ENCODE results near the gene QSOX2. TPM values are rescaled to one million over a fixed set of nuclear protein-coding genes. Genes with fewer than 3 reads are reported as not detected.

QSOX2 gene
- total RNA-seq, 1 experiment from 2014 or later: 20.5 TPM

DNA sequence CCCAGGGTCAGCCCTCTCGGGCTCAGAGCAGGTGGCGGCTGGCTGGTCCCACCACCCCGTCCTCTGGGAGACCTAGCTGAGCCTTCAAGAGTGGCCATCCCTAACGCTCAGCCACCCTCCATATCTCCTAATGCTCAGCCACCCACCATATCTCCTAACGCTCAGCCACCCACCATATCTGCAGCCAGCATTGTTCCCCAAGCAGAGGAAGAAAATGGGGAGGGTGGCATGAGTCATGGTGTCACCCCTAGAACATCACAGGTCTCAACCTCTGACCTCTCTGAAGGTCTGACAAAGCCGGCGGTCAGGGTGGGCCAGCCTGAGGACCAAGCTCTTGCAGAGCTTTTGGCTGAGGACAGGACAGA is 55.4 kb downstream of the QSOX2 start:
- CTCF ChIA-PET: interaction anchor here (0.6 kb wide), 1 partner anchor 461 kb away, joined by 4 read pairs; no protein-coding TSS in a partner anchor
- no peaks in the 10 kb centered on the region for H3K4me1 Mint-ChIP-seq (ENCODE audit: low read depth, unreplicated experiment)
- H3K36me3 Mint-ChIP-seq (ENCODE audit: insufficient read depth, unreplicated experiment): no peaks in the 10 kb centered on the region
- H3K27me3 Mint-ChIP-seq (ENCODE audit: unreplicated experiment): peaks cover 57% of the 10 kb centered on the region
- DNase-seq: no peak
- no TSS peak for BruUV-seq (replicated peaks)
- H3K9me3 Mint-ChIP-seq (ENCODE audit: low read depth, unreplicated experiment): no peaks in the 10 kb centered on the region
- H3K27ac Mint-ChIP-seq (ENCODE audit: unreplicated experiment): no peak overlapping the region
- intact Hi-C loops (cut with micrococcal nuclease; ENCODE audit: unreplicated experiment): no loop called here
- TF ChIP-seq, protein P1, sequence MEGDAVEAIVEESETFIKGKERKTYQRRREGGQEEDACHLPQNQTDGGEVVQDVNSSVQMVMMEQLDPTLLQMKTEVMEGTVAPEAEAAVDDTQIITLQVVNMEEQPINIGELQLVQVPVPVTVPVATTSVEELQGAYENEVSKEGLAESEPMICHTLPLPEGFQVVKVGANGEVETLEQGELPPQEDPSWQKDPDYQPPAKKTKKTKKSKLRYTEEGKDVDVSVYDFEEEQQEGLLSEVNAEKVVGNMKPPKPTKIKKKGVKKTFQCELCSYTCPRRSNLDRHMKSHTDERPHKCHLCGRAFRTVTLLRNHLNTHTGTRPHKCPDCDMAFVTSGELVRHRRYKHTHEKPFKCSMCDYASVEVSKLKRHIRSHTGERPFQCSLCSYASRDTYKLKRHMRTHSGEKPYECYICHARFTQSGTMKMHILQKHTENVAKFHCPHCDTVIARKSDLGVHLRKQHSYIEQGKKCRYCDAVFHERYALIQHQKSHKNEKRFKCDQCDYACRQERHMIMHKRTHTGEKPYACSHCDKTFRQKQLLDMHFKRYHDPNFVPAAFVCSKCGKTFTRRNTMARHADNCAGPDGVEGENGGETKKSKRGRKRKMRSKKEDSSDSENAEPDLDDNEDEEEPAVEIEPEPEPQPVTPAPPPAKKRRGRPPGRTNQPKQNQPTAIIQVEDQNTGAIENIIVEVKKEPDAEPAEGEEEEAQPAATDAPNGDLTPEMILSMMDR (IDR thresholded peaks at IDR 0.05; ENCODE audit: unreplicated experiment): no peak
- no peak overlapping the region for H3K4me3 Mint-ChIP-seq (ENCODE audit: low read depth, unreplicated experiment)

- no peaks in the 10 kb centered on the region for H3K36me3 Mint-ChIP-seq (ENCODE audit: insufficient read depth, unreplicated experiment)
- H3K27me3 Mint-ChIP-seq (ENCODE audit: unreplicated experiment): peaks cover 58% of the 10 kb centered on the region
- TF ChIP-seq, protein P1 (IDR thresholded peaks at IDR 0.05; ENCODE audit: unreplicated experiment): no peak
These were observed 56.0 kb downstream of the QSOX2 start for GRCh38 chr9:136189394-136190236.

DNA sequence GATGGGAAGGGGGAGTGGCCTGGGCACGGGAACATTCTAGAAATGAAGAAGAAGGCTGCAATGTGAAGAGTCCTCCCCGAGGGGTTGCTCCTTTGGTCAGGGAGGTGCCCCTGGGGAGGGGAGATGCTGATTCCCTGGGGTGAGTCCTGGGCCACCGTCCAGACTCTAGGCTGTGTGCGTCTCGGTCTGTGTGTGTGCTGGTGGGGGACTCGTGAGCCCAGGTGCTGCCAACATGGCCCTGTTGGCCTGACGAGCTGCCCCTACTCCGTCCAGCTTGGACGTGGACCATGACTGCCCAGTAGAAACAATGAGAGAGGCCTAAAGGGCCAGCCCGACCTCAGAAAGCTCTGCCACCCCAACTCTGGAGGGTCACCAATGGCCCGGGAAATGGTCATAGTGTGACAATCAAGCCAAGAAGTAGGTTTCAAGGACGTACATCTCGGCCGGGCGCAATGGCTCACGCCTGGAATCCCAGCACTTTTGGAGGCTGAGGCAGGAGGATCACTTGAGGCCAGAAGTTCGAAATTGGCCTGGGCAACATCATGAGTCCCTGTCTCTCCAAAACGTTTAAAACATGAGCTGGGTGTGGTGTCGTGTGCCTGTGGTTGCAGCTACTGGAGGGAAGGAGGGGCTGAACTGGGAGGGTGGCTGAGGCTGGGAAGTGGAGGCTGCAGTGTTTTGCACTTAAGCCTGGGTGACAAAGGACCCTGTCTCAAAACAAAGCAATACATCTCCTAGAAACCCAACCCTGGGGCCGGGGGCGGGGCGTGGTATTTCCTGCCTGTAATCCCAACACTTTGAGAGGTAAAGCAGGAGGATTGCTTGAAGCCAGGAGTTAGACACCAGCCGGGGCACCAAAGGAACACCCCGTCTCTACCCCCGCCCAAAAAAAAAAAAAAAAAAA is 57.7 kb downstream of the QSOX2 start:
- Mint-ChIP-seq H3K36me3 (ENCODE audit: insufficient read depth, unreplicated experiment) (no peaks in the 10 kb centered on the region), H3K4me1 (ENCODE audit: low read depth, unreplicated experiment) (no peaks in the 10 kb centered on the region), H3K9me3 (ENCODE audit: low read depth, unreplicated experiment) (no peaks in the 10 kb centered on the region), H3K27me3 (ENCODE audit: unreplicated experiment) (peaks cover 61% of the 10 kb centered on the region), H3K27ac (ENCODE audit: unreplicated experiment) (no peak overlapping the region), H3K4me3 (ENCODE audit: low read depth, unreplicated experiment) (no peak overlapping the region)
- CTCF ChIA-PET: no interaction called here
- intact Hi-C loops (cut with micrococcal nuclease; ENCODE audit: unreplicated experiment): no loop called here
- TF ChIP-seq, protein P1 (IDR thresholded peaks at IDR 0.05; ENCODE audit: unreplicated experiment): no peak
- DNase-seq: no peak
- no TSS peak for BruUV-seq (replicated peaks)

More at GRCh38 chr9:136189394-136190236, 56.0 kb downstream of the QSOX2 start:
- intact Hi-C loops (cut with micrococcal nuclease; ENCODE audit: unreplicated experiment): no loop called here
- H3K4me3 Mint-ChIP-seq (ENCODE audit: low read depth, unreplicated experiment): no peak overlapping the region
- CTCF ChIA-PET: interaction anchor here (0.6 to 0.8 kb wide), 2 partner anchors 80 to 462 kb away, joined by 3 to 4 read pairs; no protein-coding TSS in a partner anchor
- H3K4me1 Mint-ChIP-seq (ENCODE audit: low read depth, unreplicated experiment): no peaks in the 10 kb centered on the region
- no peak for DNase-seq
- H3K9me3 Mint-ChIP-seq (ENCODE audit: low read depth, unreplicated experiment): no peaks in the 10 kb centered on the region
- no TSS peak for BruUV-seq (replicated peaks)
- no peak overlapping the region for H3K27ac Mint-ChIP-seq (ENCODE audit: unreplicated experiment)

DNA sequence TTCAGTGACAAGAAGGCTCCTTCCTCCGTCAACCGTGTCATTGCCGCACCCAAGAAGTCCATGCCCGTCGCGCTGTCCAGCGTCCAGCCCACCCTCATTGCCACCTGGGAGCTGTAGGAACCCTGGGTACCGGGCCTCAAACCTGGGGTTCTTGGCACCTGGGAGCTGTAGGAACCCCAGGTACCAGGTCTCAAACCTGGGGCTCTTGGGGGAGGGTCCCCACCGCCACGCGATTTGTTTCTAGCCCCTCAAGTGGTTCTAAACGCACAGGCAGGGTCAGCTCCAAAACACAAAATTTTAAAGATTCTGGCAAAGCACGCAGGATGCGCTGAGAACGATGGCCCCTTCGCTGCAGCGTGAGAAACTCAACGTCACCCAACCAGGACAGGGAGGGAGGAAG is 58.4 kb downstream of the QSOX2 start:
- H3K27ac Mint-ChIP-seq (ENCODE audit: unreplicated experiment): no peak overlapping the region
- intact Hi-C loops (cut with micrococcal nuclease; ENCODE audit: unreplicated experiment): no loop called here
- peaks cover 69% of the 10 kb centered on the region for H3K27me3 Mint-ChIP-seq (ENCODE audit: unreplicated experiment)
- no peaks in the 10 kb centered on the region for H3K36me3 Mint-ChIP-seq (ENCODE audit: insufficient read depth, unreplicated experiment)
- H3K4me1 Mint-ChIP-seq (ENCODE audit: low read depth, unreplicated experiment): no peaks in the 10 kb centered on the region
- no TSS peak for BruUV-seq (replicated peaks)
- H3K9me3 Mint-ChIP-seq (ENCODE audit: low read depth, unreplicated experiment): no peaks in the 10 kb centered on the region
- DNase-seq: no peak
- TF ChIP-seq, protein P1 (IDR thresholded peaks at IDR 0.05; ENCODE audit: unreplicated experiment): no peak
- CTCF ChIA-PET: no interaction called here
- no peak overlapping the region for H3K4me3 Mint-ChIP-seq (ENCODE audit: low read depth, unreplicated experiment)

All from Calu3 (cell line).